ENCODE results near the gene UBN1. TPM values are rescaled to one million over a fixed set of nuclear protein-coding genes. Genes with fewer than 3 reads are reported as not detected.

The UBN1 gene
- total and polyA plus RNA-seq, 10 of the 15 experiments (the other 5 are each of a cell fraction or from before 2014, with no cell fraction given): 2.1 to 32.5 (median 13.9) TPM

DNA sequence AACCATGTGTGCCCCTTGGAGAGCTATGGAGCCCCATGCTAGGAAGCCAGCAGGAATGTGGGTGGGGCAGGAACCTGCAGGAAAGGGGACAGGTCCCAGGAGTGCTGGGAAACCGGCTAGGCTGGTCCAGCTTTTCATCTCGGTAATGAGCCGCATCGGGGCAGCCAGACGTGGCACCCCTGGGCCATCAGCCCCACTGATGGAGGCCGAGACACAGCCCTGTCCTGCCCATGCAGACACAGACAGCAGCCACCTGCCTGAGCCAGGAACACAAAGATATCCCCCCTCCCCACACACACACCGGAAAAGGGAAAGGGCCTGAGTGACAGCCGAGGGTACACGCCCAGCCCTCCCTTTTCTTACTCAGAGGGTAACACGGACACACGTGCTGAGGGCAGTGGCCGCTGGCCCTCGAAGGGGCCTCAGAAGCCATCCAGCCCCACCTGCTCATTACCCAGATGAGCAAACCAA is 71.5 kb downstream of the UBN1 start (continued):
- TF ChIP-seq, protein P1, sequence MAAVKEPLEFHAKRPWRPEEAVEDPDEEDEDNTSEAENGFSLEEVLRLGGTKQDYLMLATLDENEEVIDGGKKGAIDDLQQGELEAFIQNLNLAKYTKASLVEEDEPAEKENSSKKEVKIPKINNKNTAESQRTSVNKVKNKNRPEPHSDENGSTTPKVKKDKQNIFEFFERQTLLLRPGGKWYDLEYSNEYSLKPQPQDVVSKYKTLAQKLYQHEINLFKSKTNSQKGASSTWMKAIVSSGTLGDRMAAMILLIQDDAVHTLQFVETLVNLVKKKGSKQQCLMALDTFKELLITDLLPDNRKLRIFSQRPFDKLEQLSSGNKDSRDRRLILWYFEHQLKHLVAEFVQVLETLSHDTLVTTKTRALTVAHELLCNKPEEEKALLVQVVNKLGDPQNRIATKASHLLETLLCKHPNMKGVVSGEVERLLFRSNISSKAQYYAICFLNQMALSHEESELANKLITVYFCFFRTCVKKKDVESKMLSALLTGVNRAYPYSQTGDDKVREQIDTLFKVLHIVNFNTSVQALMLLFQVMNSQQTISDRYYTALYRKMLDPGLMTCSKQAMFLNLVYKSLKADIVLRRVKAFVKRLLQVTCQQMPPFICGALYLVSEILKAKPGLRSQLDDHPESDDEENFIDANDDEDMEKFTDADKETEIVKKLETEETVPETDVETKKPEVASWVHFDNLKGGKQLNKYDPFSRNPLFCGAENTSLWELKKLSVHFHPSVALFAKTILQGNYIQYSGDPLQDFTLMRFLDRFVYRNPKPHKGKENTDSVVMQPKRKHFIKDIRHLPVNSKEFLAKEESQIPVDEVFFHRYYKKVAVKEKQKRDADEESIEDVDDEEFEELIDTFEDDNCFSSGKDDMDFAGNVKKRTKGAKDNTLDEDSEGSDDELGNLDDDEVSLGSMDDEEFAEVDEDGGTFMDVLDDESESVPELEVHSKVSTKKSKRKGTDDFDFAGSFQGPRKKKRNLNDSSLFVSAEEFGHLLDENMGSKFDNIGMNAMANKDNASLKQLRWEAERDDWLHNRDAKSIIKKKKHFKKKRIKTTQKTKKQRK (IDR thresholded peaks at IDR 0.05; ENCODE audit: low read depth, low read length): no peak
- no peak for TF ChIP-seq FOS (IDR thresholded peaks at IDR 0.05; ENCODE audit: borderline replicate concordance, extremely low read depth, insufficient read length)
- no peak for TF ChIP-seq BHLHE40 (IDR thresholded peaks at IDR 0.05; ENCODE audit: borderline replicate concordance in 1 of 2, low read depth in 2 of 2, low read length in 1 of 2)
- TF ChIP-seq KDM1A (IDR thresholded peaks at IDR 0.05; ENCODE audit: borderline replicate concordance): no peak

GRCh38 chr16:4920826-4921225 is 73.5 kb downstream of the UBN1 start:
- POLR2A ChIA-PET: no interaction called here
- Histone ChIP-seq H3K36me3 (ENCODE audit: control insufficient read depth in 2 of 2, insufficient read depth in 2 of 2, low read length in 1 of 2) (no peaks in the 10 kb centered on the region), H3K9ac (ENCODE audit: control insufficient read depth, insufficient read depth, low read length) (no peak overlapping the region), H3K4me2 (ENCODE audit: control insufficient read depth, insufficient read depth) (no peak overlapping the region), H3K9me3 (replicated peaks; ENCODE audit: control insufficient read depth, insufficient read depth, low read length) (no peaks in the 10 kb centered on the region; the same call in 2 of the 3 replicates), H3K4me1 (ENCODE audit: control insufficient read depth, insufficient read depth, low read length) (no peaks in the 10 kb centered on the region), H3K4me3 (no peak overlapping the region), H2AFZ (ENCODE audit: control insufficient read depth, low read depth, low read length) (no peak overlapping the region), H3K27me3 (replicated peaks in 1 of 2; ENCODE audit: control insufficient read depth in 2 of 2, insufficient read depth in 2 of 2, low read length in 1 of 2) (no peaks in the 10 kb centered on the region; a peak in 1 of 4 replicates), H3K27ac (ENCODE audit: control insufficient read depth, insufficient read depth) (no peak overlapping the region), H4K20me1 (ENCODE audit: control insufficient read depth, insufficient read depth) (no peaks in the 10 kb centered on the region), H3K79me2 (ENCODE audit: control insufficient read depth, insufficient read depth, low read length) (no peaks in the 10 kb centered on the region)
- RAD21 ChIA-PET (ENCODE audit: unreplicated experiment): no interaction called here
- WGBS (ENCODE audit: insufficient coverage, insufficient replicate concordance, low lambda C conversion rate, missing lambda C conversion rate): 15% methylated on average over 5 of the region's 5 CpGs
- no TSS peak for BruUV-seq (replicated peaks)
- DNase-seq (ENCODE audit: low read depth, low spot score): no peak
- intact Hi-C loops (cut with micrococcal nuclease; ENCODE audit: unreplicated experiment): no loop called here
- no peak for FAIRE-seq
- no peak for ATAC-seq
- CTCF ChIA-PET: no interaction called here
- in situ Hi-C loops (cut with MboI): no loop called here
- SMC1A ChIA-PET (ENCODE audit: uncharacterized antibody, unreplicated experiment): no interaction called here
- TF ChIP-seq BACH1 (IDR thresholded peaks at IDR 0.05; ENCODE audit: borderline replicate concordance): no peak
- no peak for TF ChIP-seq ASH2L (IDR thresholded peaks at IDR 0.05; ENCODE audit: borderline replicate concordance, low read depth)
- TF ChIP-seq PAX8 (IDR thresholded peaks at IDR 0.05): no peak
- TF ChIP-seq SMAD5 (IDR thresholded peaks at IDR 0.05; ENCODE audit: low read depth): no peak
- no peak for TF ChIP-seq IKZF1 (conservative IDR thresholded peaks at IDR 0.05)
- no peak for TF ChIP-seq SIN3A (IDR thresholded peaks at IDR 0.05; ENCODE audit: low read depth, low read length)
- TF ChIP-seq HDAC2 (IDR thresholded peaks at IDR 0.05): no peak
- TF ChIP-seq SUPT20H (IDR thresholded peaks at IDR 0.05; ENCODE audit: borderline replicate concordance, control insufficient read depth, low read depth, low read length): no peak
- no peak for TF ChIP-seq RAD21 (IDR thresholded peaks at IDR 0.05; ENCODE audit: insufficient read depth, low read depth, low read length)
- TF ChIP-seq PRDM15 (CRISPR knock-in tag; IDR thresholded peaks at IDR 0.05): no peak
